GM21390 (cell line): Measurements from ENCODE around the gene GMPPA.

Source experiments
- ATAC-seq: cut with Tn5 transposase; IDR thresholded peaks from one replicate; pipeline ENCODE4 v1.9.1; 2021; ENCODE audit not compliant: unreplicated experiment

GMPPA gene

DNA sequence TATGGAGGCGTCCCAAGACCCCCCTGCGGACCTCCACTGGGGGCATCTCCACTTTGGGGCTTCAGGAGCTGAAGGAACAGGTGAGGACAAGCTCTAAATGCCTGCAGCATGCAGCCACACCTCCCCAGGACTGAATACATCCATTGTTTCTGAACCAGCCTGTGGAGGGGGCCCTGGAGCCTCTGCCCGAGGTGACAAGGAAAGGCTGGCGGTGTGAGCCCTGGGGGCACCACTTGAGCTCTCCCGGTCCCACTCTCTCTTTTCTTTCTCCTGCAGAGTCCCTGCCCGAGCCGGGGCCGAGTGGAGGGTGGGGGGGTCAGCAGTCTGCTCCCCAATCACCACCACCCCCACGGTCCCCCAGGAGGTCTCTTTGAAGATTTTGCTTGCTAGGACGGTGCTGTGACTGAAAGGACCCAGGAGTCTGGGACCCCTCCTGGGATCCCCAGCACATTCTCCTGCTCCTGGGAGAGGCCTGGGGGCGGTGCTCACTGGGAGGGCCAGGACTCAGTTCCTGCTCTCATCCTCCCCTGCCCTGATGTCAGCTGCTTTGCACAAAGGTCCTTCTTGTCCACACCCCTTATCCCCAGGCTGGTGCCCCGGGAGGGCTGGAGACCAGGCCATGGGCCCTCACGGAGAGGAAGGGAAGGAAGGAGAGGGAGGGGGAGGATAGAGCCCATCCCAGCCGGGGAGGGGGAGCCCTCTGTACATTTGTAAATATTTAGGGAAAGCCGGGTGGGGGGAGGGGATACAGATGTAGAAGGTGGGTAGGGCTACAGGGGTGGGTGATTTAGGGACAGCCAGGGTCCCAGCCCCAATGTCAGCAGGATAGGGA is 39.2 kb downstream of the GMPPA start:
- ATAC-seq: no peak

DNA sequence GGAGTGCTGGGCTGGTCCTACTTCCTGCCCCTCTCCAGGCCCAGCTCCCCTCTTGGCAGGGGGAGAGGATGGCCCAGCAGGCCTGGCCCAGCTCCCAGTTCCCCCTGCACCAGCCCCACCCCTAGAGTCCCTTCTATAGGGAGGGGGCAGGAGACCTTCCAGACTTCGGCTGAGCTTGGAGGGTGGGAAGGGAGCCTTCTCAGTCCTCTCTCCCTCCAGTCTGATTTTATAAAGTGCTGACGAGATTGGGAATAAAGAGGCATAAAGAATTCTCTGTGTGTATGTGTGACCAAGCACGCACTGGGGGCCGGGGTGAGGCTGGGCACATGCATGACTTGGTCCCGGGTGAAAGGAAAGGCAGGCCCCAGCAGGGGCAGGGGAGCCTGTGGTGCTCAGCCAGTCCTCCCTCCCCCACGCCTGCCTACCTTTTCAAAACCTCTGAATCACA is 39.8 kb downstream of the GMPPA start:
- ATAC-seq: no peak

DNA sequence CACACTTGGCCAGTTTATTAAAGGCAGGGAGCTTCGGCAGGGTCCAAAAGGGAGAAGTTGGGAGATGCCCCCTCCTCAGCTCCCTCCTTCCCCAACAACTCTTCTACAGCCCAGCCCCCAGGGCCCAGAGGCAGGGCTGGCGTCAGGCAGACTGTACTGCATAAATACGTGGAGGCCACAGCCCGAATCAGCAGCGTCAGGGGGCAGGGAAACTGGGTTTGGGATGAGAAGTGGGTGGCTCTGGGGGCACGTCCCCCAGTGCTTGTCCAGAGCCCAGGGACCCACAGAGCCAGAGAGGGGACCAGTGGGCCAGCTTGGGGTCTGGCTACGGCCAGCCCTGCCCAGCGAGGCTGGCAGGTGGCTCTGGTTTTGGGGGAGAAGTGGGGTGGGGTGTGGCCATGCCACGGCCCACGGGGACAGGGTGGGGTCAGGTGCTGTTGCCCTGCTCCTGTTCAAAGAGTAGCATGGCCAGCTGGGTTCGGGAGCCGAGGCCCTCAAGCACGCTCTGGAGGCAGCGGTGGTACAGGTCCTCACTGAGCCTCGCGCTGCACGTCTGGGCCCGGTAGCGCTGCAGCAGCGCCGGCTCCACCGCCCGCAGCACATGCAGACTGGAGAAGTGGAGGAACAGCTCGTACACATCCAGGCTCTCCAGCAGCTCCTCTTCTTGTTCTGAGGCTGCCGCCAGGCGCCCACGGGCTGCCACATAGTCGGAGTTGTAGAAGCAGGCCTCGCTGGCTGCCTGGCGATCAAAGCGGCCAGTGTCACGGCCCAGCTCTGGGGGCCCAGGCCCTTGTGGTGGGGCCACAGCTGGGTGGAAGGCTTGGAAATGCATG is 40.5 kb downstream of the GMPPA start:
- ATAC-seq: no peak

DNA sequence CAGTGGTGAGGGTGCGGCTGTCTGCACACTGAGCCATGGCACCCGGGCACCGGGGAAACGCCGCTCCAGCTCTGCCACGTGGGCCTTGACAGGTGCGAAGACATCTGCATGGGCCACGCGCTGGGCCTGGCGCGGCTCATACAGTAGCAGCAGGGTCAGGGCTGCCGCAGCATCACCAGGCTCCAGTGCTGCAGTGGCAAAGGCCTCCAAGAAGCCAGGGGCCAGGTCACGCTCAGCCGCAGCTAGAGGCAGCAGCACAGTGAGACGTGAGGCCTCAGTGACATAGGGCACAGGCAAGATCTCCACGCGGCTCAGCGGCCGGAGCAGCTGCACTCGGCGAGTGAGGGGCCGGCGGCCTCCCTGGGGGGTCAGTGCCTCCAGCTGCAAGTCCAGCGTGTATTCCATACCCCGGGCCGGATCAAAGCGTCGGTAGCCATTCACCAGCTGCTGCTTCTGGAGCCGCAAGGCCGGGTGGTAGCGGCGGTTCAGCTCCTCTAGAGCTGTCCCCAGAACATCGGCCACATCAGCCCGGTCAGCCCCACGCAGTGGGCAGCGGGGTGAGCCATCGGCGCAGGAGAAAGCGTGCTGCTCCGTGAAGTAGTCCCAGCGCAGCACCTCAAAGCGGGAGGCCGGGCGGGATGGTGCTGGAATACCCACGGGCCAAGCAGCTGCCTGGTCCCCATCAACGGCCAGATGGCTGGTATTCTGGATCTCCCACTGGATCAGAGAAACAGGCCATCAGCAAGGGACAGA is 41.4 kb downstream of the GMPPA start:
- no peak for ATAC-seq

DNA sequence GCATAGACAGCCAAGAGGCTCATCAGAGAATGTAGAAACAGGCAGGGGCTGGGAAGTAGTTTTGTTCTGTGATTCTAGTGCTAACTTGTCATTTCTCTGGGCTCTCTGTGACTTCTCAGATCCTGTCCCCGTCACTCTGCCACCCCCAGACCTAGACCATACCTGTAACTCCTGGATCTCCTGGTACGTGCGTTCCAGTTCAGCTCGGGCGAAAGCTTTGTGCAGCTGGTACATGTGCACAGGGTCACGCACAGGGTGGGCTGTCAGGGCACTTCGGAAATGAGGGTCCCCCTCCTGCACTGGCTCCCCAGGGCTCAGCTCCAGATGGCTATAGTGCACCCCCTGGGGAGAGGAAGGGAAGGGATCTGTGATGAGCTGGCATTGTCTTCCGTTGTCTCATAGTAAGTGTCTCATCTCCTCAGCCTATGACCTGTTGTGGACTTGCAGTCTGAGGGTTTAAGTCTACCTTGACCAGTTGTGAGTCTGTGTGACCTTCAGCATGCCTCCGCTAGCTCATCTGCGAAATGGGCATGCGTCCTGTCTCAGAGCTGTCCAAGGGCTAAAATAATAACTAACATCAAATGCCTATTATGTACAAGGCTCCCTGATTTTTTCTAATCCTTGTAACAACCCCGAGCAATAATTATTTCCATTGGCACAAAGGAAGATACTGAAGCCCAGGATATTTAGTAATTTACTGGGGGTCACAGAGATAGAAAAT is 42.3 kb downstream of the GMPPA start:
- ATAC-seq: no peak

DNA sequence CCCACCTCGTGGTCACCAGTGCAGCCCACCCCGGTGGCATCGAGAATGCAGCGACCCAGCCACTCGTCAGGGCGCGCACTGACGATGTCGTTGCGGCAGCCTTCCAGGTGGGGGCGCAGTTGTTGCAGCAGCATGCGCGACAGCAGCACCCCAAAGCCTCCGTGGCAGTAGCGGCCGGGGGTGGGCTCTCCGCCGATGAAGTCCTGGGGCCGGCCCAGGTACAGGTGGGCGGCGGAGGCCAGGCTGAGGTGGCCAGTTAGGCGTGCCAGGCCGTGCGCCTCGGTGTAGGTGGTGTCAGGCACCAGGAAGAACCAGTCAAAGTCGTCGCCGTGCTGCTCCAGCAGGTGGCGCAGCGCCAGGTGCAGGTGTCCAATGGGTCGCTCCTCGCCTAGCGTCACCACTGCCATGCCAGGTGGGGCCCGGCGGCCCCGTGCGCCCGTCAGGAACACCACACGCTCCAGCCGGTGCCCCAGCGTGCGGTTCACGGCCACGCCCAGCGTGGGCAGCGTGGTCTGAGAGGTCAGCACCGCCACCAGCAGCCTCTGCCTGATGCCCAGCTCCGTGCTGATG is 43.0 kb downstream of the GMPPA start:
- ATAC-seq: peak; percentile 43

DNA sequence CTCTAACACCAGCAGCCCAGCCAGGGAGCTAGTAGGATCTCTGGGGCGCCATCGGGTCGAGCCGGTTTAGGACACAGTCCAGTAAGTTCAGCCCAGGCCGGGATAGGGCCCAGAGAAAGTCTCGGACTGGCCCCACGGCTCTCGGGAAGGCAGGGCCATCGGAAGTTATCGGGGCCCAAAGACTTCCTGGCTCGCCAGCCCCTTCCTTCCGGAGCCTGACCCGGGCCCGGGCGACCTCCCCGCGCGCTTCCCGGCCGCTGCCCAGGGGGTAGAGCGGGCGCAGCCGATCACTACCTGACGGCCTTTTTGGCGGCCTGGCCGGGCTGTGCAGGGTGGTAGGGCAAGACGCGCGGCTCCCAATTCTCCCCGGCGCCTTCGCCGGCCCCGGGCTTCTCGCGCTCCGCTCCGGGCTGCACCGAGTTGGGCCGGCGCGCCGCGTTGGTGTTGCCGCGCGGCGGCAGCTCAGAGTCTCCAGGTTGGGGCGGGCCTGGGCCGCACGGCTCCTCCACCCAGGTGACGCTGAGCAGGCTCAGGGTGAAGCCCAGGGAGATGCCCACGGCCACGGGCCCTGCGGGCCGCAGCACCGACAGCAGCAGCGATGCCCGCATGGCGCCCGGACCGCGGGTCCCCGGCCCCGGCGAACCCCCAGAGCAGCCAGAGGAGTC is 44.4 kb downstream of the GMPPA start:
- peak; percentile 39 for ATAC-seq

DNA sequence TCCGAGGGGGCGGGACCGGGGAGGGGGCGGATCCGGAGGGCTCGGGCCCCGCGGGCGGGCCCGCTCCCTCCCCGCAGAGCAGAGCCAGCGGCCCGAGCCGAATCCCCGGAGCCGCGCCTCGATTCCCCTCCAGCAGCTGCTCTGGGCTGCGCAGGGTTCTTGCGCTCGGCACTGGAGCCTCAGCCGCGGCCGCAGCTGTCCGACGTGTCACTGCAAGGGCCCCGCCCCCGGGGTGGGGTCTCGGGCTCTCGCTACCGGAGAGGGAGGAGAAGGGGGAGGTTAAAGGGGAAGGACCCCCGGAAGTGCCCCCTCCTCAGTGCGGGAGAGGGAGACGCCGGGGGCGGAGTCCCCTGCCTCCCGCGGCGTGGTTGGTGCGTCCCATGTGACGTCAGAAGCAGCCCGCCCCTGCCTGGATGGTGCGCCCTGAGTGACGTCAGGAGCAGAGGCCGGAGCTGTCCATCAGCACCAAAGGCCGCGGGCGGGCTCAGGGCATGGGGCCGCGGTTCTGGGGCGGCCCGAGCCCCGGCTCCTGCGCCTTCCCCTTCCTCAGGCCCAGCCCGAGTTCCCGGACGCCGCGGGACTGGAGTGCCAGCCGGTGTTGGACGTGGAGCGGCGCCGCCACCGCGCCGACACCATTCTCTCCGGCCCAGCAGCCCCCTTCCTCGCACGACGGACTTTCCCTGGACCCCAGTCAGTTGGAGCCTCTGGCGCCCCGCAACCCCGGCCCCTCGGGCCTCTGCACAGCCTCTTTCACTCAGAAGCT is 45.1 kb downstream of the GMPPA start, which contains the start of the genes CHPF and TMEM198:
Gene CHPF, minus strand, starts transcription at position 214 of the 763 bp plus-strand sequence. CDS start 271 bp downstream, outside the sequence.
Gene TMEM198, plus strand, starts transcription at position 433 of the 763 bp plus-strand sequence. CDS start 700 bp downstream, outside the sequence.
- ATAC-seq: peak; percentile 73

DNA sequence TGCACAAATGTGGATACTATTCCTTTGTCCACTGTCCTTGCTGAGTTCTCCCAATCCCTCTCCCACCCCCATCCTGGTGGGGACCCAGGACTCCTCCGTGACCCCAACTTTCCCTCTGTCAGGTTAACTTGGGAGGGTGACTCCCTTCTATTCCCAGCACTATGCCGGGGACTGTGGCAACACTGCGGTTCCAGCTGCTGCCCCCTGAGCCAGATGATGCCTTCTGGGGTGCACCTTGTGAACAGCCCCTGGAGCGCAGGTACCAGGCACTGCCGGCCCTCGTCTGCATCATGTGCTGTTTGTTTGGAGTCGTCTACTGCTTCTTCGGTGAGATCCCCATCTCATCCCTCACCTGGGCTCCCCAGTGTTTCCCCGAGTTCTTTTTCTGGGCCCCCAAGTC is 45.9 kb downstream of the GMPPA start:
- no peak for ATAC-seq

DNA sequence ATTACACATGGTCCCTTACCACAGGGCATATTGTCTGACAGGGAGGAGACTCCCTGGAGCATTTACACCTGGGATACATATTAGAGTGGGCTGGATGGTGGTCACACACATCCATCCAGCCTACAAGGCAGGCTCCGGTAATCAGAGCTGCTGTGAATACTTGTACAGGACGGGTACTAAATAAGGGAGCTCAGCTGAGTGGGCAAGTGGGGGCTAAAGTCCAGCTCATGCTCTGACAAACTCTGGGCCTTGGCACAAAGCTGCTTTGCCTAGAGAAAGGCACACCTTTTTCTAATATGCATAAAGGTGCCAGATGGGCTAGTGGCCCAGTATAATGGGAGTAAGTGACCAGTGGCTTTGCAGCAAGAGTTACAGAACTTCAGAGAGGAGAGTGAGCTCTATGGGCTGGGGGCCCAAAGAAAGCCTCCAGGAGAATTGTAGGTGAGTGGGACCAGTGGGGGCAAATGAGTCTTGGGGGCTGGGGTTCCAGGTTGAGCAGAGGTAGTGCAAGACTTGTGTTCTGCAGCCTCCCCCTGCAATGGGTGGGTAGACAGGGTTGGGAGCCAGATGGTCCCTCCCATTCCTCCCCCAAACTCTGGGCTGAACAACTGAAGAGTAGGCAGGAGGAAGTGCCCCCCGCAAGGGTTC is 46.7 kb downstream of the GMPPA start:
- ATAC-seq: no peak

DNA sequence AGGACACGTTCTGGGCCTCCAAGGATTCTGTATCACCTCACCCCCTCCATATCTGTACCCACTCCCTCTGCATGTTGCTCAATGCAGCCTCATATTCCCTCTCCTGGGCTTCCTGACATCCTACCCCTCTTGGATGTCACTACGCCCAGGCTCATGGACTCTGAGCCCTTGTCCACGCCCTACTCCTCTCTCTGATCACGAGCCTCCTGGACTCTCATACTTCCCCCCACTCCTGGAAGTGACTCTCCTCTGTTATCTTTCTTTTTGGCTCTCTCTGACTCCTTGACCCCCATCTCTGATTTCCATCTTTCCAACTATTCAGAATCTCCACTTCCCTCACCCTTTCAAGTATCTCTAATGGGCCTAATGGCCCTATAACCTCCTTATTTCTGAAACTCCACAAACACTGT is 47.3 kb downstream of the GMPPA start:
- no peak for ATAC-seq

DNA sequence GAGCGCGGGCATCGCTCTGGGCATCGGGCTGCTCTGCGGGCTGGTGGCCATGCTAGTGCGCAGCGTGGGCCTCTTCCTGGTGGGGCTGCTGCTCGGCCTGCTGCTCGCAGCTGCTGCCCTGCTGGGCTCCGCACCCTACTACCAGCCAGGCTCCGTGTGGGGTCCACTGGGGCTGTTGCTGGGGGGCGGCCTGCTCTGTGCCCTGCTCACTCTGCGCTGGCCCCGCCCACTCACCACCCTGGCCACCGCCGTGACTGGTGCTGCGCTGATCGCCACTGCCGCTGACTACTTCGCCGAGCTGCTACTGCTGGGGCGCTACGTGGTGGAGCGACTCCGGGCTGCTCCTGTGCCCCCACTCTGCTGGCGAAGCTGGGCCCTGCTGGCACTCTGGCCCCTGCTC is 48.9 kb downstream of the GMPPA start:
- ATAC-seq: no peak

DNA sequence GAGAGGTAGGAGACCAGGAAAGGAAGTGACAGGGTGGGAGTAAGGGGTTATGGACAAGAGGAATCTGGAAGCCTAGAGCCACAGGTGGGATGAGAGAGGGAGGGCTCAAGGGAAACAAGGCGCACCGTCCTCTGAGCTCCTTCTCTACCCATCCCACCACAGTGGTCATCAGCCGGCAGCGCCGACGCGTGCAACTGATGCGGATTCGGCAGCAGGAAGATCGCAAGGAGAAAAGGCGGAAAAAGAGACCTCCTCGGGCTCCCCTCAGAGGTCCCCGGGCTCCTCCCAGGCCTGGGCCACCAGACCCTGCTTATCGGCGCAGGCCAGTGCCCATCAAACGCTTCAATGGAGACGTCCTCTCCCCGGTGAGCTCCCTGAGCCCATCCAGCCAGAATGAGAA is 50.3 kb downstream of the GMPPA start:
- ATAC-seq: no peak

DNA sequence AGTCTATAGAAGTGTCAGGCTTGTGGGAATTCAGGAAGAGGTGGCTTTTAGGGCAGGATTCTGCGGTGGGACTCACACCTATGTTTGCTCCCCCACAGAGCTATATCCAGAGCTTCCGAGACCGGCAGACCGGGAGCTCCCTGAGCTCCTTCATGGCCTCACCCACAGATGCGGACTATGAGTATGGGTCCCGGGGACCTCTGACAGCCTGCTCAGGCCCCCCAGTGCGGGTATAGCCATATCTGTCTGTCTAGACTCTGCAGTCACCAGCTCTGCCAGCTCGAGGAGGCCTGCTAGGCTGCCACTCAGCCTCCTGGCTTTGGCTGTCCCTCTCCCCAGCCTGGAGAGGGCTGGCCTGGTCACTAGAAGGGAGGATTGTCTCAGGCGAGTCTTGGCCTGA is 50.9 kb downstream of the GMPPA start:
- ATAC-seq: no peak

DNA sequence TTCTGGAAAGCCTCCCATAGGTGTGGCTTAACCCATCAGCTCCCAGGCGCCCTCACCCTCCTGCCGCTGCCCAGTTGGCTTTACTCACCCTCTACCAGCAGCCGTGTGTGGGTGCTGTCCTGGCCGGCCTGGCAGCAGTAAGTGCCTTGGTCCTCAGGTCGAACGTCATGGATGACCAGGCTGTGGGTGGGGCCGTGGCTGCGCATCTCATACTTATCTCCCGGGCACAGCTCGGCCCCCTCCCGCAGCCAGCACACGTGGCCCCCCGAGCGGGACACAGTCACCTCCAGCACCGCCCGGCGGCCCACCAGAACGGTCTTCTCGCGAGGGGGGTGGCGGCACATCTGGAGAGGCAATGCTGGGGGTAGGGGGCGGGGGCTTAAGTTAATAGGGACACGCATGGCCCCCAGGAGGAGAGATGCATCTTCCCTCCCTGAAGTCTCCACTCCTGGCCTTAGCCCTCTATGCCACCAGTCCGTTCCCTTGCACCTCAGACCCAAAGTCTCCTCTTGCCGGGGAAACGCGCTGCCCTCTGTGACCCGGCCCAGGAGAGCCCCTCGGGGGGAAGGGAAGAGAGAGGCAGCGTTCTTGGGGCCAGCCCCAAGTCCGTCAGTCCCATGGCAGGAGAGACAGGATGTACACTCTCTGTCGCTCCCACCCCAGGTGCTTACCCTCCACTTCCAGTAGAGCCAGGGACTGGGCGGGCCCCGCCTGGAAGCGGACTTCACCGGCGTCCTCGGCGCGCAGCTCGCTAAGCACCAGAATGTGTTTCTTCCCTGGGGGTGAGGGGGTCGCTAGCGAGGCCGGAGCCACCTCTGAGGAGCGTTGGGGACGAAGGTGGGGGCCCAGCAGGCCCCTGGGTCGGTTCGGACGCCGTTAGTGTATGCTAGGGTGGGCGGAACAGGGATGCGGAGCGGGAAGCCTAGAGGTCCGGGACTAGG is 53.0 kb downstream of the GMPPA start:
- ATAC-seq: peak; percentile 8

DNA sequence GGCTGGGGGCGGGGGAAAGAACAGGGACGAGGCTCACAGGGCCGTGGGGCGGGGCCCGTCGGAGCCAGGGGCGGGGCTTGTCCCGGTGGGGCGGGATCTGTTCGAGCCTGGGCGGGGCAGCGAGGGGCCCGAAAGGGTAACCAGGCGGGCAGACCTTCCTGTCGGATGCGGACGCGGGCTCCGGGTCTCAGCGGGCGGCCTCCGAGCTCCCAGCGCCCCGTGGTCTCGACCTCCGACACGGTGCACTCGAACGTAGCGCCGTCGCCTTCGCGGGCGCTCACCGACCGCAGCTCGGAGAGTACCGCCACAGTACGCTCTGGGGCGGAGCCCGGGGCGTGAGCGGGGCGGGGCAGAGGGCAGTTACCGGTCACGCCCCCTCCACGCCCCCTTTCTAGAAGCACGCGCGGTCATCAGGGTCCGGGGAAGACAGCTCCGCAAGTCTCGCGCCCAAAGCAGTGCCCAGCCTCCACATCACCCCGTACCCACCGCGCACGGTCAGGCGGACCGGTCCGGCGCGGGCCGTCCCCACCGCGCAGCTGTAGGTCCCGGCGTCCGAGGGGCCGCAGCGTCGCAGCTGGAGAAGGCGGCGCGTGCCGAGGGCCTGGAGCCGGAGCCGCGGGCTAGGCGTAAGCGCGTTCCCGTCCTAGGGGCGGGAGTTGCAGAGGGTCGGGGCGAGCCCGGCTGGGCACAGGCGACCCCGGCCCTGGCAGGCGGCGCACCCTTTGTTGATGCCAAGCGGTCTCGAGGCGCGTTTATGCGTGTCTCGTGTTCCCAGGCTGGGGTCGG is 53.9 kb downstream of the GMPPA start:
- ATAC-seq: peak; percentile 94

DNA sequence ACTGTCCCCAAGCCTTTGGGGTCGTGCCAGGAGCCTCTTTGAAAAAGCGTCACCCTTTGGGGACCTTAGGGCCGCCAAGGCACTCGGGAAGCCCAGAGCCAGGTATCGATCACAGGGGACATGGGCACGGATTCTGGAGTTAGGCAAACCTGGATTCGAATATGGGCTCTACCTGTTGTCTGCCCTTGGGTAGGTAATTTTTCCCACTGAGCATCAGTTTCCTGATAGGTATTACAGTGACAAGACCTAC is 54.4 kb downstream of the GMPPA start:
- no peak for ATAC-seq
